VCaP (cell line): ENCODE measurements around the gene PIAS3.

Experiments
- H3K27ac ChIP-seq: fragments of 450-650 bp; 2 replicates; pipeline ENCODE4 v1.5.1; 2017
- TF ChIP-seq, protein P1 (sequence below): fragments of 450-650 bp; conservative IDR thresholded peaks from 2 replicates; pipeline ENCODE4 v1.5.1; 2017; ENCODE audit warnings: mild to moderate bottlenecking, moderate library complexity

The PIAS3 gene

DNA sequence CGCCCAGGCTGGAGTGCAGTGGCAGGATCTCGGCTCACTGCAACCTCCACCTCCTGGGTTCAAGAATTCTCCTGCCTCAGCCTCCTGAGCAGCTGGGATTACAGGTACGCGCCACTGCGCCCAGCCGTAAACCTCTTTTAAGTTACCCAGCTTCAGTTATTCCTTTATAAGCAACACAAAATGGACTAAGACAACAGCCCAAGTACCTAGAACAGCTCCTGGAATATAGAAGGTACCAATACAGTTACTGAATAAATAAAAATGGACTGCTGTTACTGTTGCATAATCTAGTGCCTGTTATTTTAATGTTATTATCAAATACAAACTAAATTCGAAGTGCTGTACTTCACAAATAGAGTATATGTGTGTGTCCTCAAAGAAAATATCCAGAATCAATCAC, 52.0 kb downstream of the PIAS3 start:
- TF ChIP-seq, protein P1, sequence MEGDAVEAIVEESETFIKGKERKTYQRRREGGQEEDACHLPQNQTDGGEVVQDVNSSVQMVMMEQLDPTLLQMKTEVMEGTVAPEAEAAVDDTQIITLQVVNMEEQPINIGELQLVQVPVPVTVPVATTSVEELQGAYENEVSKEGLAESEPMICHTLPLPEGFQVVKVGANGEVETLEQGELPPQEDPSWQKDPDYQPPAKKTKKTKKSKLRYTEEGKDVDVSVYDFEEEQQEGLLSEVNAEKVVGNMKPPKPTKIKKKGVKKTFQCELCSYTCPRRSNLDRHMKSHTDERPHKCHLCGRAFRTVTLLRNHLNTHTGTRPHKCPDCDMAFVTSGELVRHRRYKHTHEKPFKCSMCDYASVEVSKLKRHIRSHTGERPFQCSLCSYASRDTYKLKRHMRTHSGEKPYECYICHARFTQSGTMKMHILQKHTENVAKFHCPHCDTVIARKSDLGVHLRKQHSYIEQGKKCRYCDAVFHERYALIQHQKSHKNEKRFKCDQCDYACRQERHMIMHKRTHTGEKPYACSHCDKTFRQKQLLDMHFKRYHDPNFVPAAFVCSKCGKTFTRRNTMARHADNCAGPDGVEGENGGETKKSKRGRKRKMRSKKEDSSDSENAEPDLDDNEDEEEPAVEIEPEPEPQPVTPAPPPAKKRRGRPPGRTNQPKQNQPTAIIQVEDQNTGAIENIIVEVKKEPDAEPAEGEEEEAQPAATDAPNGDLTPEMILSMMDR: no peak
- no peak overlapping the region for H3K27ac ChIP-seq

DNA sequence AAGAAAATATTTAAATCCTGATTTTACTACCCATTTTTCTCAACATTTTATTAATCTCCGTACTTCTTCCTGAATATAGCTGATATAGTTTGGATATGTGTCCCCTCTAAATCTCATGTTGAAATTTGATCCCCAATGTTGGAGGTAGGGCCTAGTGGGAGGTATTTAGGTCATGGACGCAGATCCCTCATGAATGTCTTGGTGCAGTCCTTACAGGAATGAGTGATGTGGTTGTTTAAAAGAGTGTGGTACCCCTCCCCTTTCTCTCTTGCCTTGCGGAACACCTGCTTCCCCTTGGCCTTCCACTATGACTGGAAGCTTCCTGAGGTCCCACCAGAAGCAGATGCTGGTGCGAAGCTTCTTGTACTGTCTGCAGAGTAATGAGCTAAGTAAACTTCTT, 52.5 kb downstream of the PIAS3 start:
- no peak overlapping the region for H3K27ac ChIP-seq
- TF ChIP-seq, protein P1: no peak

DNA sequence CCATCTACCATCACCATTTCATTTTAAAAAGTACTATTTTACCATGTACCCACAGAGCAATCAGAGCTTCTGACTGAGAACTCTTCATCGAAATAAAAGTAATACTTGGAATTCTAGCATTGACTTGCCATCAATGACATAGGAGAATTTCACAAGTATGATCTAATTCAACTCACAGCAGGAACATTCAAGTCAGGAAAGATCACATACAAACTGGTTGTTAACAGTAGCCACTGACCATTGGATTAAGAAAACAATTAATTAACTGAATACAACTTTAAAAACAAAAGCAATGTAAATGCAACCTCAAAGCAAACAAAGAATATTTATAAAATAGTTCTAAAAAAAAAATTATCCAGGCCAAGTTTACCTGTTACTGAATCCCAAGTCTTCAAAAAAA, 53.8 kb downstream of the PIAS3 start:
- H3K27ac ChIP-seq: no peak overlapping the region
- TF ChIP-seq, protein P1: no peak

DNA sequence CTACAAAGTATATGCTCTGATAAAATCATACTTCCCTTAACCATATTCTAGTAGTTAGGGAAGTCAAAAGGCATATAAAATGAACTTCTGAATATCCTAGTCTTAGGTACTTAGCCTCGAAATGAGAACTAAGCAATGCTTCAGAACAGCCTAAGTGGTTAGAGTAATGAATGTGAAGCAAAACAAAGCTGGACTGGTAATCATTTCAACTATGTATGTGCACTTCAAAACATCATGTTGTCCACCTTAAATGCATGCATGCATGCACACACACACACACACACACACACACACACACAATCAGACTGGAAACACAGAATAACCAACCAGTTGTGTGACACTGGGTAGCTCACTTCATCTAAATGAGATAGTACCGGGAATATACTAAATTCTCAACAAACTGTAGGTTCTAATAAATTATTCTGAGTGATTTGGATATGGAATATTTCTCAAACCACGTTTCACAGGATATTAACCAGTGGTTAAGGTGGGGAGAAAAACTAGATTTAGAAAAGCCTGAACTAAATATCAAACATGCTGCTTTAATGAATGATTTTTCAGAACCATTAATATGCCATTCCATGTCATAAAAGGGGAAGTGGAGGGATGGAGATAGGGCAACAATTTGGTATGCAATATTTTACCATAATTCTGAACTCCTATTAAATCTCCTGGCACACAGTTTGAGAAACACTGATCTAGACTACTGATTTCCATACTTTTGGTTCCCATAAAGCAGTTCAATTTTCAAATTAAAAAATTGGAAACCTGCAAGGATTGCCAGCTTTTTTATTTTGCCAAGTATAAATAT, 54.4 kb downstream of the PIAS3 start:
- H3K27ac ChIP-seq: peak overlapping the region; percentile 40
- TF ChIP-seq, protein P1: no peak

DNA sequence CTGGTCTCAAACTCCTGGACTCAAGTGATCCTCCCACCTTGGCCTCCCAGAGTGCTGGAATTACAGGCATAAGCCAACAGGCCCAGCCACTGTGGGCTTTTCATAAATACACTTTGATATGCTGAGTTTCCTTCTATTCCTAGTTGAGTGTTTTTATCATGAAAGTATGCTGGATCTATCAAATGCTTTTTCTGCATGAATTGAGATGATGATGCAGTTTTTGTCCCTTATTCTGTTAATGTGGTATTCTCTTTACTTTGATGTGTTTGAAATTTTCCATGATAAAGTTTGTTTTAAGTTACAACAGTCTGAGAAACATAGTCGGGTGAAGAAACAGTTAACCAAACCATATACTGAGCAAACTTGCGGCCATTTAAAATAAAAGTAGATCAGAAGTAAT, 59.1 kb downstream of the PIAS3 start:
- H3K27ac ChIP-seq: no peak overlapping the region
- TF ChIP-seq, protein P1: no peak
